ENCODE measurements around the gene HOXA3.
A peak's percentile ranks its signal among the peaks of the same experiment; 100 is the strongest.

HOXA3 gene

DNA sequence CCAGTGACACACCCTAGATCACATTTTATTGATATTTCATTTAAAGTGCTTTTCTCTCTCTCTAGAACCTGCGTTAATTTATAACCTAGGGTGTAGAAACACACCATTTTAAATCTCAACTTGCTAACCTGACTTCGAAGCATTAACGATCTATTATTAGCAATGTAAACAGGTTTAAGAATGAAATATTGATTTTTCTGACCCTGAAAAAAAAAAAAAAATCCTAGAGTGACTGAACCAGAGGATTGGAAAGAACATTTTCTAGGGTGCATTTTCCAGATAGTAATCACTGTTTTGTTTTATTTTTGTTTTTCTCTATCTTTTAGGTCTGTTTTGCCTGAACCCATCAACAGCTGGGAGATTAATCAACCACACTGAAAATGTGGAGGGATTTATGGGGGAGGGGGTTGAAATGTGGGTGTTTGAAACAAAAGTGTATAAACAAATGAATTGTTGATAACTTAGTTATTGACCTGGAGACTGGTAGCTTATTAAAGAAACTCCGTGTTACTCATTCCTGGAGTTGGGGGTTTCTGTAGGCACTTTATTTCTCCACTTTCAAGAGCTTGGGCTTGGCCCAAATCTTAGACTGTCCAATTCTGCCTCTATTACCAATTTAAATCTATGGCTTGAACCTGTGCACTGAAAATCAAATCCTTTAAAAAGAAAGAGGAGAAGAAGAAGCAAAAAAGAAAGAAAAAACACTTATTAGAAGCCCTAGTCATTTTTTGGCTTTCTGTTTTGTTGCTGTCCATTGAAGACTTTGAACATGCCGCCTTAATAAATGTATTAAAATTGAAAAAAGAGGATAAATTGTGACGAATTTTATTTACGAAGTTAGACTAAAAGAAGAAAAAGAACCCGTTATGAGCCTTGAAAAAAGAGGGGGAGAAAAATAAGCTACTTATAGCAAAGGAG, 52.7 kb downstream of the HOXA3 start:
- DNase-seq = no peak

DNA sequence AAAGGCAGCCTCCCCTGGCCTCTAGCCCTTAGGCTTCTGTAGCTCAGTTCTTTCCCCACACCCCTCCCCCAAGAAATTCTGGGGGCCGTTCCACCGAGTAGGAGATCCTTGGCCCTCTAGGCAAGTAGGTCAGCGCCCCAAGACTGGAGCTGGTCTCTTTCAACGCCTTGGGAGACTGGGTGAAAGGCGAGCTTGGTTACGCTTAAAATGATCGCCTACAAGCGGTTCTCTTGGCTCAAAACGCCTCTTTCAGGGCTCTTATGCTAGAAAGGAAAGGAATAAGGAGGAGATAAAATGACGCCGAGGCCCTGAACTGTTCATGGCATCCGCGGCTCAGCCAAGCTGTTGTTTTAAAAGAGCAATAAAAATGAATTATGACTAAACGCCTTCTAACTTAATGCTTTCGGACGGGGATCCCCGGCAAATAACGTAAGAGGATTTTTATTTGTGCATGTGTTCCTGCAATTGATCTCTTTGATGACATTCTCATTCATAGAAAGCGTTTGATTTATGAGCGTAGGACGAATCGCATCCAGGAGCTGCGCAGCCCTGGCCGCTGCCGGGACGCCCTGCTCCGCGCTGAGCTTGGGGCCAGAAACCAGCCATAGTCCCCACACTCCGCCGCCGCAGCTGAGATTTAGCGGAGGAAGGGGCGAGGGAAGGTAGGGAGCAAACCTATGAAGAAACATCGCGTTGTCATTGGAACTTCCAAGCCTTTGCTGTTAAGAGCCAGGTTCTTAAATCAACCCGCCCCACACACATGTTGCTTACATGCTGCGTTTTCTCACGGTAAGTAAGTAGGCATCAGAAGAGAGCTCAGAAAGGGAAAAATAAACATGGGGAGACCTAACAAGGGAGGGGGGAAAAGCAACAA, 53.6 kb downstream of the HOXA3 start:
- no peak for DNase-seq

DNA sequence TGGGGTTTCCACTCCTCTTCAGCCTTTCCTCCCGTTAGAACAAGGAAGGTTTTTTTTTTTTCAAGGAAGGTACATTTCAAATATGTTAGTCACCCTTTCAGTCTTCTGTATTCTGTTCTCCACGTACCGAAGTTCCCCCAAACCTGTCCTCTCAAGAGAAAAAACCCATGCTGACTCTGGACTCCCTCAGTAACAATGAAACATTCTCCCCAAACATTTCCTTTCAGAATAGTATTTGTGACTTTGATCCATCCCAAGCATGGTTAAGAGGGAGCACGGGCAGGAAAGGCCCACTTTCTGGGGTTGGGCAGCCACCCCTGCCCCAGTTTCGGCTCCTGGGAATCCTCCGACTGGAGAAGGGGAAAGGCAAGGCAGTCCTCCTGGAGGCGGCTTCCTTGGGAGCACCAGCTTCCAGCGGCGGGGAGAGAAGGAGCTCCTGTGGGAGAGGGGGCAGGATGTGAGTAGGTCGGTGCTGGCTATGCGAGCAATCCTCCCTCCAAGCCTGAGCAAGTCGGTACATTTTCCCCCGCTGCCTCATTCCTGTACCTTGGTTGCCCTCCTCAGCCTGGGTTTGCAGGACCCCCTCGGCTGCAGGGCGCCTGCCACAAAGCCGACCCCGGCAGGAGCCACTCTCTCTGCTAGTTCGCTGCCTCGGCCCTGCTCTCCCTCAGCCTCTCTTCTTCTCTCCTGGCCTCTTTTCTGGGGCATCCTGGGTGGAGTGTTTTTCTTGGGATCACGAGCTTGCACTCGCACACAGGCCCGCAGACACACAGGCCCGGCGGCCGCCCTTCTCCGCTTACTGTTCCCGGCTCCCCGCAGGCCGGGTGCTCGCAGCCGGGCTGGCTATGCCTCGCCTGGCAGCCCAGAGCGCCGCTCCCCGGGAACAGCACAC, 54.5 kb downstream of the HOXA3 start:
- no peak for DNase-seq

DNA sequence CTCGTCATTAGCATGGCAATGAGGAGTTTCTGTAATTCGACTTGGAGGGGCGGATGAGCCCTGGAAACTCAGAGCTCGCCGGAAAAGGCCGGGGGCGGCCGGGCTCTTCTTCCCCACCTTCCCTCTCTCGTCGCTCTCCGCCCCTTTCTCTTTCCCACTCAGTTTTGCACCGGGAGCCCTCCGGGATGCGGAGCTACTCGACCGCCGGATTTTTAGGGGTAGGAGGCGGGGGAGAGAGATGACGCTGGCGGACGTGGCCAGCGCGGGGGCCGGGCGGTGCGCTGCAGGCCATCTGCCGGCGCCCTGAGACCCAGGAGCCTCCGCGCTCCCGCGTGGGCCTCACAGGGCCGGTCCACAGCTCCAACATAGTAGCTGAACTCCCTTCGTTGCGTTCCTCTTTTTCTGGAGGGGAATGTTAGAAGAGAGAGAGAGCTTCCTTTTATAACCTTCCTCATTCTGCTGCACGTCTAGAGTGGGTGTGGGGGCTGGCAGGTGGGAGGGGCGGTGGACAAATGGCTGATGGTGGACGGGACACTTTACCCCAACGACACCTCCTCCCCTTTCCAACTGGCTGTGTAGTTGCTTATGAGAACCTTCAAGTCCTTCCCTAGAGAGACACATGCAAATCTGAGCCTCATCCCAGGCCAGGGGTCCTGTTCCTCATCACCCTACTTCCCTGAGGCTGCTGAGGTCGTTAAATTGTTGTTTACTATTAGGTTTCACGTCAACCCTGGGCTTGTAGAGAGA, 55.4 kb downstream of the HOXA3 start:
- DNase-seq = no peak

DNA sequence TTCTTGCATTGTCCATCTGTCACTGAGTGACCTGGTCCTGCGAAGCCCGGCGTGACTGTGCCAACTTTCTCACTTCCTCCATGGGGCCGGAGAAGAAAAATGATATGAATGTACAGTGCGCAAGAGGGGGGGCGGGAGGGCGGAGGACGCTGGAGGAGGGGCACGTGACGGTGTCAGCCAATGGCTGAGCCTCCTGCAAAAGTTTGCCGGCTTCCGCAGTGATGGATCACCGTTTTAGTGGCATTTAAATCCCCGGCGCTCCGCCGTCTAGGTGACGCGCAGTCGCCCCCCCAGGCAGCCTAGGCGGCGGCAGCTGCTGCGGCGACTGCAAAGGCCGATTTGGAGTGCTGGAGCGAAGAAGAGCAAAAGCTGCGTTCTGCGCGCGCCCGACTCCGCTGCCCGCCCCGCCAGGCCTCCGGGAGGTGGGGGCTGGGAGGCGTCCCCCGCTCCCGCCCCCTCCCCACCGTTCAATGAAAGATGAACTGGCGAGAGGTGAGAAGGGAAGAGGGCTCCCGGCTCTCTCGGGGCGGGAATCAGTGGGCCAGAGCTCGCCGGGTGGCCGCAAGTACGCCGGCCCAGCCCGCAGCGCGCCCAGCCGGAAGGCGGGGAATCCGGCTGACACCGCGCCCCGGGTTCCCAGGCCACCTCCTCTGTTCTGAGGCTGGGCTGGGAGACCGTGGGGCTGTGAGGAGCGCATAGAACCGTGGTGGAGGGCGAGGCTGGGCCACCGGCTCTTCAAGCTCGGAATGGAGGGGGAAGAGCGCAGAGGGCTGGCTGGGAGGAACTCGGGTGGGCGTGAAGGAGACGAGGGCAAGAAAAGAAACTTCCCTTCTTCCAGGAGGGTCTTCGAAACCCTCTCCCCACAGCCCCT, 56.3 kb downstream of the HOXA3 start, which contains the start of gene HOXA1:
TSS of gene HOXA1 (minus strand) at position 104 of the 871 bp plus-strand sequence. CDS start at position 16, 88 bp downstream.
- peak; percentile 84 for DNase-seq

DNA sequence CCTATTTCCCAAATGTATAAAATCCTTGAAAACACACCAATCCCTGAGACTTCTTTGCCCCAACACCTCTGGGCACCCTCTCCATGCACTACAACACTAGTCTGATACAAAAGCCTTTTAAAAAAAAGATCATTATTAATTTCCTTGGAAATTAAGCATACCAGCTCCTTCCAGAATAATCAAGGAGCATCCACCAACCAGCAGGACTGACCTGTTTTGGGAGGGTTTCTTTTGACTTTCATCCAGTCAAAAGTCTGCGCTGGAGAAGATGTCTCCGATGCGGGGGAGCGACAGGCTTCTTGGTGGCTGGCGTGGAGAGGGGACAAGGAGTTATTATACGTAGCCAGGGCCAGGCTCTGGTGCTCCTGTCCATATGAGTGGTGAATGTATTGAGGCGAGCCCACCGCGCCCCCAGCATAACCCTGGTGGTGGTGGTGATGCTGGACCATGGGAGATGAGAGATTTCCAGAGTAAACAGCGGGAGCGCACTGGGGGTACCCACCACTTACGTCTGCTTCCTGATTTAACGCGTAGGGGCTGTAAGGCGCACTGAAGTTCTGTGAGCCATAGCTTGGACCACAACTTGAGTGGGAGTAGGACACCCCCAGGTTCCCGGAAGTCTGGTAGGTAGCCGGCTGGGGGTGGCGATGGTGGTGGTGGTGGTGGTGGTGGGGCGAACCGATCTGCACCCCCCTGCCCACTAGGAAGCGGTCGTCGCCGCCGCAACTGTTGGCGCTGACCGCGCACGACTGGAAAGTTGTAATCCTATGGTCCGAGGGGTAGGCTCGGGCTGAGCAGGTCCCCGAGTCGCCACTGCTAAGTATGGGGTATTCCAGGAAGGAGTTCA, 57.1 kb downstream of the HOXA3 start:
- DNase-seq = peak; percentile 25

DNA sequence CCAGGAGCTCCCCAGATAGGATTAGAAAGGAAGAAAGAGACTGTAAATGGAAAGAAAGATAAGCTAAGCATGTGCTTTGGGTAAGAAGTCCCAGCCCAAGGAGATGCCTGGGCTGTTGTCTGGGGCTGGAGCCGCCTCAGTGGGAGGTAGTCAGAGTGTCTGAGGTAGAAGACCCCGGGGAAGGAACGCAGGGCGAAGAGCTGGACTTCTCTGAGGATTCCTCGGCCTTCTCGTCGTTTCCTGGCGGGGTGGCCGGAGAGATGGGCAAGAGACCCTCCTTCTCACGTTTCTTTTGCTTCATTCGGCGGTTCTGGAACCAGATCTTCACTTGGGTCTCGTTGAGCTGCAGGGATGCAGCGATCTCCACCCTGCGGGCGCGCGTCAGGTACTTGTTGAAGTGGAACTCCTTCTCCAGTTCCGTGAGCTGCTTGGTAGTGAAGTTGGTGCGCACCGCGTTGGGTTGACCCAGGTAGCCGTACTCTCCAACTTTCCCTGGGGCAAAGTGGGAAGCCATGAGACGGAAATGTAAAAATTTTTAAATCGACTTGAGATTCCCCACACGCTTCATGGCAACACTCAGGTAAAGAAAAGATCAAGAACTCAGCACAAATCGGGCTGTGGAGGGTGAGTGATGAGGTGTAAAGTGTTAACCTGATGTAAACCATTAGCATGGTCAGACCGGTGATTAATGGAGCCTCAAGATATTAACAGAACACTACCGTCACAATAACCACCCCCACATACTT, 57.9 kb downstream of the HOXA3 start:
- DNase-seq = no peak

DNA sequence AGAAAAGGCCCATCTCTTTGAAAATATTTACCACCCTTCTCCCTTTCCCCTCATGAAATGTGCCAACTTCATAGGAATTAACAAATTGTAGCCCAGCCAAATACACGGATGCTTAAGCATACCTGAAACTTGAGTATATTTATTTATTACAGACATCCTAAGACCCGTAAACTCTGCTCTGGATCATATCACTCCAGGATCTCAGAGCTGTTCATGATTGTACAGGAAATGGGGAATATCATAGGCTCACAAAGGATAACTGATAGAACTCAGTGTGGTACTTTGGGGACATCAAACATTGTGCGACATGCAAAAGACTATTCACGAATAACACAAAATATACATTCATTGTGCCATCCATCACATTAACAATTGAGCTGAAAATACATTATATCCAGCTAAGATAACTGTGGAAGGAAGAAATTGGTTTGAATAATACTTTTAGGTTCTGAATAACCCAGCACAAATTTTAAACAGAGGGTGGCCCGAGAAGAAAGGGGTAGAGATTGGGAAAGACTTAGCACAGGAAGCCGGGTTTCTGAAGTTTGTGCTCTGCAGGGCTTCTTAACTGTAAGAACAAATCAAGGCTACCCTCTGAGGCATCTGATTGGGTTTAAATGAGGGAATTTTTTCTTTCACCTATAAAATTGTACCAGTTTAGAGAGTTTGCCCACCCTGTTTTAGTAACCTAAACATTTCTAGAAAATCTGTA, 59.0 kb downstream of the HOXA3 start:
- no peak for DNase-seq

DNA sequence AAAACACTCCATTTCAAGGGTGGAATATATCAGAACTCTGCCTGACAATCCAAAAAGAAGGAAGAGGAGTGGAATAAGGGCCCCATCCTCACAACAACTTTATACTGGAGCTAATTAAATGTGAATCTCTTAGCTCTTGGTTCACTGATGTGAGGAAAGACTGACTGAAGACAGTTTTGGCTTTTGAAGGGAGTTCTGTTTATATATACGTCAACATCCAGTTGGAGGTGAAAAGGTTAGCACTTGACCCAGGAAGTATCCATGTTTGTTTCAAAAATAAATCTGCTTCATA, 59.6 kb downstream of the HOXA3 start:
- no peak for DNase-seq

DNA sequence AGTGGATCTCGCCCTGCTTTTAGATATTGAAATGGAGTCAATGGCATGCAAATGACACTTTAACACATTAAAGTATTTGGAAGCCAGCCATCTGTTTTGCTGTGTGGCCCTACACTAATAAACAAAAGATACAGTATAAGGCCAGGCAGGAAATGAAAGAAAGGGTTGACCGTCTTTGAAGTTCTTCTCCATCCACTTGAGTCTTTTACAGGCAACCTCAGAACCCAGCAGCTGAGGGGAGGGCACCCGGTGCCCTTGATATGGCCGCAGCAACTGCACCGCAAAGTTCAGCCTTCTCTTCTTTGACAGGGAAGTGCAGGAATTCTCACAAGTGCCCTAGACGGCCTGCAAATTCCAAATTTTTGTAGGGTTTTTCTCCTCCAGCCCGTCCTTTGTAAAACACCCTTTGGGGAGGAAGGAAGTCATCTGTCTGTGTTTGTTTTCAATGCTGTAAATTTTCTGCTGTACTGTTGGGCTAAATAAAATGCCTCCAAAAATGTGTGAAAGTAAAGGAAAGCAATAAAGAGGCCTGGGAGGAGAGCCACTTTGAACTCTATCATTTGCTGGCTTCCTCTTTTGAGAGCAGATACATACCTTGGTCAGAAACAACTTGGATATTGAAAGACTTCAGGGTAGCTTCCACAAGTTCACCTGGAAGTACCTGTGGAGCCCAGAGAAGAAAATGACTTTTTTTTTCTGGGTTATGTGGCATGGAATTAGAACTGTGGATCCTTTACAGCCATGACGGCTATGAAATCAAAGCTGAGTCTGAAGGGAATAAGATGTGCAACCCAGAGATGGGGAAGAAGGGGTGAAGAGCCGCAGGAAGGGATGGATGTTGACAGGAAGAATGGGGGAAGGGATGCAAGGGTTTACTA, 60.2 kb downstream of the HOXA3 start:
- DNase-seq = no peak

DNA sequence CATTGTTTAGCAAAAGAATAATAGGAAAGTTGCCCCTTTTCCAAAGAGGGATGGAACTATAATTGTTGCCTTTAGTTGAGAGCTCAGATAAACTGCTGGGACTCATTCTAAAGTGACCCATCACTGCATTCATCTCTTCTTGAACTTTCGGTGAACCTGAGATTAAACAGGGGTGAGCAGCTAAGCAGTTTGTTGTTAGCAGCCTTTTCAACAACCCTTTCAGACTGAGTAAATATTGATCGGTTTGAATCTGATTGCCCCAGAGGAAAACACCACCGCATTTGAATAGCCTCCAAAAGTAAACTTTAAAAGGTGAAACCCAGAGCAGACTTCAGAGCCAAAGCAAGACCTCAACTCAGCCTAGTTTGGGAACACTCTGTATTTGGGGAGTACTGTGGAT, 61.3 kb downstream of the HOXA3 start:
- DNase-seq = no peak

DNA sequence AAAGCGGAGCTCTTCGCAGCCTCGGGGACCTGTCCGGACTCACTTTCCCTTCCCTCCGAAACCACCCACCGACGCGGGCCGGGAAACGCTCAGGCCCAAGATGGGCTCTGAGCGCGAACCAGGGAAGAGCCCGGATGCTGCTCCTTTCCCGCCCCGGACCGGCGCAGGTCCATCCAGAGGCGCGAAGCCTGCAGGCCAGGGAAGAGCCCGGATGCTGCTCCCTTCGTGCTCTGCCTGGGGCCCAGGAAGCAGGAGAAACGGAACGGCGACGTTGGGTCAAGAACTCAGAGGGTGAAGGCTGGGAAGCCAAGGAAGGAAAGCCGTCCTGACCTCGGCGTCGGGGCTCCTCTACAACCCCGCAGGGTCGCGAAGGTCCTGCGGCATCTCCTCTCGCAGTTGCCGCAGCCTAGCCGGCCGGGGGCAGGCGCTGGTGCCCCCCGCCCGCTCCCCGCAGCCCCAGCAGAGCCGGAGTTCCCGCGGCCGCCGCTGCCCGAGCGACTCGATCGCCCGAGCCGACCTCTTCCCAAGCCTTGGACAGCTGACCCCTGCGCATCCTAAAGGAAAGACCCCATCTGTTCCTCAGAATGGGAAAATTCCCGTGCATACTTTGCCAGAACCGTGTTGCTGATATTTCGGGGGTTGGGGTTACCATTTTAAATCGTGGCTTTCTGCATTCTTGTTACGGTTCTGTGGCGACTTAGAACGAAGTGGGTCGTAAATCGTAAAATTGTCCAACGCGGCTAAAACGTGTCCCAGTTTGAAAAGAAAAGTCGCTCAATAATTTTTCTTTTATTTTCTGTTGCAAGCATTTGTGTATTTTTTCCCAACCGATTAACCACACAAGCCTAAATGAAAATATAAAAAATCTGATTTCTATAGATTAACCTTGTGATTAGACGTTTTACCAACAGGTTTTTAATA, 64.1 kb downstream of the HOXA3 start:
- DNase-seq = no peak

DNA sequence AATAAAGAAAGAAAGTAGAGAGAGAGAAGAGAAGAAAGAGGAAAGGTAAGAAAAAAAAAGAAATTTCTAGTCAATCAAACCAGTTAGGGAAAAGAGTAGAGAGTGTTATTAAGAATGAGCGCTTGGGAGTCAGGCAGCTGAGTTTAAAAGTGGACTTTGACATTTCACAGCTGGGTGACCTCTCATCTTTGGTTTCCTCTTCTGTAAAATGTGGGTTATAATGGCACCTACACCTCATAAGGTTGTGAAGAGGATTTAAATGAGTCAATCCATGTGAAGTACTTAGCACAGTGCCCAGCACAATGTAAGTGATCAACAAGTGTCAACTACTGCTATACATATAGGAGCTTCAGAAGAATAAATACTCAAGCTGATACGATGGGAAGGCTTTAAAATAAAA, 68.7 kb downstream of the HOXA3 start:
- no peak for DNase-seq

DNA sequence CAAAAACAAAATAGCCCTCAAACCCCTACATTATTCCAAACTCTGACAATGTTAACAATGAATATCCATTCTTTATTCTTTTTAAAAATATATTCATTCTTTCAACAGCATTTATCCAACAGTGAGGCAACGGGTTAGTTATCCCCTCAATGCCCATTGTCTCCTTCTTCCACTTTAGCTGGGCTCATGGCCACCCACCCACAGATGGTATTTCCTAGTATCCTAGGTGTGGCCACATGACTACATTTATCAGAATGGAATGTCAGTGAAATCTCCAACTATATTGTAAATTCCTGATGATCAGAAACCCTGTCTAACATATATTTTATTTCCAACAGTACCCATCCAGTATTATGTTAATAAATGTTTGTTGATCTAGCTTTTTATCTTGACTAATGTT, 70.2 kb downstream of the HOXA3 start:
- no peak for DNase-seq

DNA sequence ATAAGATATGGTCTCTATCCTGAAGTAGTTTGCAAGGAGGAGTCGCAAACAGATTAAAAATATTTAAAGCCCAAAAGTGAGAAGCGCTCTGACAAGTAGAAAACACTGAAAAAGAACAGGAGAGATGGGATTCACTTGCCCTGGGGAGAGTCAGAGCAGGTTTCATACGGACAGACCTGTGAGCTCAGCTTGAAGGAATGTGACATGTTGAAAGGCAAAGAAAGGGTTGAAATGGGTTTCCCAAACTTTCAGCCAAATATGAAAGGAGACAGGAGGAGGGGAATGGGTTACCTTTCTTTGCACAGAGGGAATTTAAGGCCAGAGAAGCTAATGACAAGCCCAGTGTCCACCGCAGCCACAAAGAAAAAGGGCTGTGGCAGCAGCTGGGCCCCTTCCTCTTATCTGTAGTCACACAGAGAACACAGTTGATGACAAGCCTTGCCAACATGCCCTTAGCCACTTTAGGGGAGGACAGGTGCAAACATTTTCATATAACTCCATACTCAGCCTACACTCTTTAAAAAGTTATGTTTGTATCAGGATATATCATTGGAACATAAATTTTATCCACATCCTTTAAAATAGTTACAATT, 71.4 kb downstream of the HOXA3 start:
- no peak for DNase-seq

Measured in CD4-positive, alpha-beta T cell treated with Interleukin-12 subunit alpha and Interleukin-12 subunit beta, for 1 hour (primary cell).